ENCODE measurements around the gene NINL.

DNA sequence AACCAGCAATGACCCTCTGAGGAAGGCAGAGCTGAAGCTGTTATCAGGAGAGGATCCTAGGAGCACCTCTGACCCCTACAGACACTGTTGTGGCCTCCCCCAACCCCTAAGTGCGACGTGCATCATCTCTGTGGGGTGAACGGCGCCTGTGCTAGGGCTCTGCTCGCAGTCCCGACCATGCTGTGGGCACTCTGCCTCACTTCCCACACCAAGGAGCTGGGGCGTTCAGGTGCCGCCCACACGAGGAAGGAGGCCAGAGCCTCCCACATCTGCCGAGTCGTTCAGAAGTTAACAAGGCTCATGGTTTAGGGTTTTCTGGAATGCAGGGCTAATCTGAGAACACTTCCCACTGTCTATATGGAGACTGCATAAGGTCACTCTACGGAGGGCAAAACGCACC, 115.8 kb downstream of the NINL start:
- TF ChIP-seq, protein P1, sequence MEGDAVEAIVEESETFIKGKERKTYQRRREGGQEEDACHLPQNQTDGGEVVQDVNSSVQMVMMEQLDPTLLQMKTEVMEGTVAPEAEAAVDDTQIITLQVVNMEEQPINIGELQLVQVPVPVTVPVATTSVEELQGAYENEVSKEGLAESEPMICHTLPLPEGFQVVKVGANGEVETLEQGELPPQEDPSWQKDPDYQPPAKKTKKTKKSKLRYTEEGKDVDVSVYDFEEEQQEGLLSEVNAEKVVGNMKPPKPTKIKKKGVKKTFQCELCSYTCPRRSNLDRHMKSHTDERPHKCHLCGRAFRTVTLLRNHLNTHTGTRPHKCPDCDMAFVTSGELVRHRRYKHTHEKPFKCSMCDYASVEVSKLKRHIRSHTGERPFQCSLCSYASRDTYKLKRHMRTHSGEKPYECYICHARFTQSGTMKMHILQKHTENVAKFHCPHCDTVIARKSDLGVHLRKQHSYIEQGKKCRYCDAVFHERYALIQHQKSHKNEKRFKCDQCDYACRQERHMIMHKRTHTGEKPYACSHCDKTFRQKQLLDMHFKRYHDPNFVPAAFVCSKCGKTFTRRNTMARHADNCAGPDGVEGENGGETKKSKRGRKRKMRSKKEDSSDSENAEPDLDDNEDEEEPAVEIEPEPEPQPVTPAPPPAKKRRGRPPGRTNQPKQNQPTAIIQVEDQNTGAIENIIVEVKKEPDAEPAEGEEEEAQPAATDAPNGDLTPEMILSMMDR (IDR thresholded peaks at IDR 0.05) = no peak
- no peak for TF ChIP-seq POLR2A (IDR thresholded peaks at IDR 0.05)
